DMS53 treated with DMSO at 0.1 percent for 48 hours (cell line): ENCODE data around the gene TMEM143.
"Not testable (repeated sequence)": the region's sequence is repeated elsewhere in the genome, so short reads cannot be mapped to it uniquely, and the experiment has no call there.

Source experiments
- DNase-seq: peaks from one replicate; lab custom pipeline; 2025; ENCODE audit not compliant: unreplicated experiment; lab: John Stamatoyannopoulos, UW

TMEM143 gene

GRCh38 chr19:48296963-48297734 lies 66.6 kb downstream of the TMEM143 start:
- DNase-seq = no peak

GRCh38 chr19:48295458-48295857 lies 68.3 kb downstream of the TMEM143 start:
- DNase-seq = no peak

- no peak for DNase-seq
Observed at GRCh38 chr19:48292798-48293197, 70.9 kb downstream of the TMEM143 start.

GRCh38 chr19:48291489-48291815 lies 72.3 kb downstream of the TMEM143 start:
- DNase-seq = not testable (repeated sequence)

- no peak for DNase-seq
Observed at GRCh38 chr19:48290771-48291488, 72.8 kb downstream of the TMEM143 start.

- no peak for DNase-seq
Observed at GRCh38 chr19:48290401-48290770, 73.4 kb downstream of the TMEM143 start.

GRCh38 chr19:48287748-48288147 lies 76.0 kb downstream of the TMEM143 start:
- DNase-seq = no peak

- DNase-seq = no peak
Observed at GRCh38 chr19:48284896-48285295, 78.8 kb downstream of the TMEM143 start.

GRCh38 chr19:48283908-48284307 lies 79.8 kb downstream of the TMEM143 start:
- no peak for DNase-seq
